Osteocyte (in vitro differentiated cells): ENCODE measurements around the gene ALS2. TPM values are rescaled to one million over a fixed set of nuclear protein-coding genes. Genes with fewer than 3 reads are reported as not detected.
A peak's percentile ranks its signal among the peaks of the same experiment; 100 is the strongest.
"Not testable (repeated sequence)": the region's sequence is repeated elsewhere in the genome, so short reads cannot be mapped to it uniquely, and the experiment has no call there.

ENCODE experiments used
- DNase-seq: peaks from one replicate; pipeline ENCODE4 v3.0.0; 2021; ENCODE audit warnings: mixed read lengths; ENCODE audit not compliant: unreplicated experiment; ENCODE audit errors: extremely low spot score
- H3K27ac Mint-ChIP-seq: one replicate; pipeline ENCODE4 v1.8.0; 2021; ENCODE audit warnings: mild to moderate bottlenecking, mixed read lengths; ENCODE audit not compliant: unreplicated experiment
- H3K27me3 Mint-ChIP-seq: one replicate; pipeline ENCODE4 v1.8.0; 2021; ENCODE audit warnings: mixed read lengths; ENCODE audit not compliant: unreplicated experiment
- H3K36me3 Mint-ChIP-seq: one replicate; pipeline ENCODE4 v1.8.0; 2021; ENCODE audit warnings: mixed read lengths; ENCODE audit not compliant: unreplicated experiment
- H3K4me1 Mint-ChIP-seq: one replicate; pipeline ENCODE4 v1.8.0; 2021; ENCODE audit warnings: mixed read lengths; ENCODE audit not compliant: unreplicated experiment
- H3K4me3 Mint-ChIP-seq: one replicate; pipeline ENCODE4 v1.8.0; 2021; ENCODE audit warnings: mild to moderate bottlenecking, moderate library complexity, mixed read lengths; ENCODE audit not compliant: unreplicated experiment
- H3K9me3 Mint-ChIP-seq: one replicate; pipeline ENCODE4 v1.8.0; 2021; ENCODE audit warnings: mixed read lengths; ENCODE audit not compliant: unreplicated experiment
- total RNA-seq: library from RNA; stranded (reverse); gene quantifications from 2 replicates; pipeline ENCODE4 v1.2.1, GENCODE V29; 2021
- TF ChIP-seq, protein P1 (sequence below): fragments of 200-600 bp; sonication (generic); IDR thresholded peaks from 2 replicates; pipeline ENCODE4 v1.5.0; 2021; ENCODE audit warnings: antibody characterized with exemption, mild to moderate bottlenecking, moderate library complexity

Gene ALS2
- total RNA-seq, 1 donor from 2014 or later, result 35.5 TPM

DNA sequence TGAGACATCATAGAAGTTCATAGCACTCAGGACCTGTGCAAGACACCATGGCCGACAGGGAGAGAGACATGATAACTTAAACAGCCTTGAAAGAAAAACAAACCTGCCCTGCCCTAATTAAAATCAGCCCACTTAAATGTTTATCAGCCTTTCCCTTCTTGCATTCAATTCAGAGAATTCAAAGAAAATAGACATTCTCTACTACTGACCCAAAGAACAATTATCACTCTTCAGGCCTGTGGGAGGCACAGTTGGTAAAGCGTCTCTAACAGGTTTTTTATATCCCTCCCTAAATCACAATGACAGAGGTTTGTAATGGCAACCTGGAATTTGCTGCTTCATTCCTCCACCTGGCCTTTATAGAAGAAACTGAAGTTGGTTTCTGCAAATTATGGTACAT lies 27.3 kb upstream of the ALS2 start:
- H3K27ac Mint-ChIP-seq, result peak overlapping the region; percentile 90
- TF ChIP-seq, protein P1, sequence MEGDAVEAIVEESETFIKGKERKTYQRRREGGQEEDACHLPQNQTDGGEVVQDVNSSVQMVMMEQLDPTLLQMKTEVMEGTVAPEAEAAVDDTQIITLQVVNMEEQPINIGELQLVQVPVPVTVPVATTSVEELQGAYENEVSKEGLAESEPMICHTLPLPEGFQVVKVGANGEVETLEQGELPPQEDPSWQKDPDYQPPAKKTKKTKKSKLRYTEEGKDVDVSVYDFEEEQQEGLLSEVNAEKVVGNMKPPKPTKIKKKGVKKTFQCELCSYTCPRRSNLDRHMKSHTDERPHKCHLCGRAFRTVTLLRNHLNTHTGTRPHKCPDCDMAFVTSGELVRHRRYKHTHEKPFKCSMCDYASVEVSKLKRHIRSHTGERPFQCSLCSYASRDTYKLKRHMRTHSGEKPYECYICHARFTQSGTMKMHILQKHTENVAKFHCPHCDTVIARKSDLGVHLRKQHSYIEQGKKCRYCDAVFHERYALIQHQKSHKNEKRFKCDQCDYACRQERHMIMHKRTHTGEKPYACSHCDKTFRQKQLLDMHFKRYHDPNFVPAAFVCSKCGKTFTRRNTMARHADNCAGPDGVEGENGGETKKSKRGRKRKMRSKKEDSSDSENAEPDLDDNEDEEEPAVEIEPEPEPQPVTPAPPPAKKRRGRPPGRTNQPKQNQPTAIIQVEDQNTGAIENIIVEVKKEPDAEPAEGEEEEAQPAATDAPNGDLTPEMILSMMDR, result no peak
- peak overlapping the region; percentile 51 for H3K4me3 Mint-ChIP-seq
- DNase-seq, result no peak
- no peaks in the 10 kb centered on the region for H3K27me3 Mint-ChIP-seq
- H3K4me1 Mint-ChIP-seq, result peaks cover 26% of the 10 kb centered on the region
- H3K9me3 Mint-ChIP-seq, result no peaks in the 10 kb centered on the region
- H3K36me3 Mint-ChIP-seq, result no peaks in the 10 kb centered on the region

DNA sequence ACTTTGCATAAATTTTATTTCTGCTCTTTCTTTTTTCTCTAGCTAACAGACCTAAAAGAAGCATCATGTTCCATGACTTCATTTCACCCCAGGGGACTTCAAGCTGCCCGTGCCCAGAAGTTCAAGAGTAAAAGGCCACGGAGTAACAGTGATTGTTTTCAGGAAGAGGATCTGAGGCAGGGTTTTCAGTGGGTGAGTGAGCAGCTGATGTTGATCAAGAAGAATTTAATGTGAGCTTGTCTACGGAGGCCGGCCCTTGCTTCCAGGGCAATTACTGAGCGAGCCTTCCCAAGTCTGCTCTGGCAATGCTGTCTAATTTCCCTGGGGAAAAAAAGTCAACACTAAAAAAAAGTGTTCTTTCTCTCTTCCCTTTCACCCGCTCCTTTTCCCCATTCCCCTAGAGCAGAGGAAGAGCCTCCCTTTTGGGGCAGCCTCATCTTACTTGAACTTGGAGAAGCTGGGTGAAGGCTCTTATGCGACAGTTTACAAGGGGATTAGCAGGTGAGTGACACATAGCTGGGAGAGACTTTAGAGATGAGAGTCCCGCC lies 26.8 kb upstream of the ALS2 start:
- DNase-seq, result no peak
- Mint-ChIP-seq H3K27me3 (no peaks in the 10 kb centered on the region), H3K27ac (peak overlapping the region; percentile 90), H3K36me3 (no peaks in the 10 kb centered on the region), H3K4me3 (peak overlapping the region; percentile 51), H3K9me3 (peaks cover under 1% of the 10 kb centered on the region), H3K4me1 (peaks cover 26% of the 10 kb centered on the region)
- TF ChIP-seq, protein P1, result no peak

DNA sequence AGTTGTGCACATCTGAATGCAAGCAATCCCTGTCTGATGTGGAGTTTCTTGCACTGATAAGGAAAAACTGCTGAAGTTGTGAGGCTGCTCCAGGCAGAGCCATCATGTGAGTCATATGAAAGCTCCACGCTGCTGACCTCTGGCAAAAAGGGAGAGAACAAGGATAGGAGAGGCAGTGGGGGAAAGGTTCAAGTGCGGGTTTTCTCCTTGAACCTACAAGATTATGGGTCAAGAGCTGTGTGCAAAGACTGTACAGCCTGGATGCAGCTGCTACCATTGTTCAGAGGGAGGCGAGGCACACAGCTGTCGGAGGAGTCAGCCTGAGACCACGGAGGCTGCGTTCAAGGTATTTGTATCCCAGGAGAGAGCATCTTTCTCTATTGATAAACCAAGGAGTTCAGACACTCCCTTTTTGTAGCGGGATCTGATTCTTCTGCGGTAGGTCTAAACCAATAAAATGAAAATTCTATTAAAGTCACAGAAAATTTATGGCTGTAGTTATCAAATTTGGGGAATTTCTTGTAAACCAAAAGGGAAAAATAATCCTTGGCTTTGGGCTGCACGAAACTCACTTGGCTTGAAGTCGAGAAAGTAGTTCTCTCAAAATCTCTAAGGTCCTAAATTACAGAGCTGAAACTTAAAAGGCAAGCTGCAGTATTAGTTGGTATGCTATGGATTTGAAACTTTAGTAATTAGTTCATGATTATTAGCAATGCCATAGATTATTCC lies 25.9 kb upstream of the ALS2 start, which contains the start of gene CDK15:
Gene CDK15, plus strand, starts transcription at position 96 of the 729 bp plus-strand sequence. Its CDS starts 128 bp downstream, at position 224.
- Mint-ChIP-seq H3K27ac (peak within 1 kb of the TSS; percentile 90), H3K27me3 (no peaks in the 10 kb centered on the region), H3K4me3 (peak within 1 kb of the TSS; percentile 51), H3K36me3 (no peaks in the 10 kb centered on the region), H3K4me1 (peaks cover 26% of the 10 kb centered on the region), H3K9me3 (peaks cover 6% of the 10 kb centered on the region)
- no peak for DNase-seq
- TF ChIP-seq, protein P1, result no peak

DNA sequence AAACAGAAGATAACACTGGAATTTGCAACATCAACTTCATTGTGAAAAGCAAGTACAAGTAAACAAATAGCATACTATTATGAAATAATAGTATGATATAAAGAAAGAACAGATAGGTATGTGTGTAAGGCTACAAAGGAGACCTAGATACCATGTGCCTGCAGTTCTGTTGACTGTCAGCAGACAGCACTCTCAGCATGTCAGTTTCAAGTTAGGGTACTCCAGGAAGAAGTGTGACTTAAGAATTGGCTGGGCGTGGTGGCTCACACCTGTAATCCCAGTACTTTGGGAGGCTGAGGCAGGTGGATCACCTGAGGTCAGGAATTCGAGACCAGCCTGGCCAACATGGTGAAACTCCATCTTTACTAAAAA lies 18.2 kb upstream of the ALS2 start:
- H3K36me3 Mint-ChIP-seq, DNase-seq, H3K4me3 Mint-ChIP-seq, H3K9me3 Mint-ChIP-seq, H3K27me3 Mint-ChIP-seq: not testable (repeated sequence)
- peak overlapping the region; percentile 92 for H3K27ac Mint-ChIP-seq
- H3K4me1 Mint-ChIP-seq, result peaks cover 31% of the 10 kb centered on the region
- TF ChIP-seq, protein P1, result peak; percentile 57

- TF ChIP-seq, protein P1, result no peak
- no peaks in the 10 kb centered on the region for H3K27me3 Mint-ChIP-seq
- H3K27ac Mint-ChIP-seq, result peak overlapping the region; percentile 92
- no peak for DNase-seq
- peaks cover 6% of the 10 kb centered on the region for H3K9me3 Mint-ChIP-seq
- no peak overlapping the region for H3K4me3 Mint-ChIP-seq
- no peaks in the 10 kb centered on the region for H3K36me3 Mint-ChIP-seq
- H3K4me1 Mint-ChIP-seq, result peaks cover 31% of the 10 kb centered on the region
Observed at GRCh38 chr2:201798252-201798913, 17.6 kb upstream of the ALS2 start.
